DMS 273 treated with DMSO at 0.1 percent for 48 hours (cell line): Measurements from ENCODE around the gene MYOD1.

Experiments used
- DNase-seq: peaks from one replicate; lab custom pipeline; 2025; lab: John Stamatoyannopoulos, UW

MYOD1 gene

GRCh38 chr11:17719028-17719937 lies at the start of gene MYOD1:
Gene MYOD1, plus strand, starts transcription at chr11:17719571. Its CDS starts 212 bp downstream, at chr11:17719783.
- DNase-seq: no peak

- no peak for DNase-seq
Observed at GRCh38 chr11:17672469-17672868, 46.9 kb upstream of the MYOD1 start.

GRCh38 chr11:17673951-17674350 lies 45.4 kb upstream of the MYOD1 start:
- no peak for DNase-seq

- no peak for DNase-seq
Observed at GRCh38 chr11:17682848-17683247, 36.5 kb upstream of the MYOD1 start.

- no peak for DNase-seq
Observed at GRCh38 chr11:17683377-17684161, 35.8 kb upstream of the MYOD1 start.

GRCh38 chr11:17684550-17684949 lies 34.8 kb upstream of the MYOD1 start:
- no peak for DNase-seq

GRCh38 chr11:17686231-17686980 lies 33.0 kb upstream of the MYOD1 start:
- no peak for DNase-seq

GRCh38 chr11:17687946-17688670 lies 31.3 kb upstream of the MYOD1 start:
- DNase-seq: no peak

GRCh38 chr11:17691550-17691949 lies 27.8 kb upstream of the MYOD1 start:
- no peak for DNase-seq

GRCh38 chr11:17691976-17692375 lies 27.4 kb upstream of the MYOD1 start:
- DNase-seq: no peak

GRCh38 chr11:17692931-17693330 lies 26.4 kb upstream of the MYOD1 start:
- DNase-seq: no peak

GRCh38 chr11:17693531-17693930 lies 25.8 kb upstream of the MYOD1 start:
- DNase-seq: no peak

- no peak for DNase-seq
Observed at GRCh38 chr11:17694494-17695110, 24.8 kb upstream of the MYOD1 start.

- no peak for DNase-seq
Observed at GRCh38 chr11:17695454-17696441, 23.6 kb upstream of the MYOD1 start.

- no peak for DNase-seq
Observed at GRCh38 chr11:17696741-17697140, 22.6 kb upstream of the MYOD1 start.

- DNase-seq: no peak
Observed at GRCh38 chr11:17697175-17697949, 22.0 kb upstream of the MYOD1 start.

GRCh38 chr11:17699147-17700114 lies 19.9 kb upstream of the MYOD1 start:
- DNase-seq: no peak

- DNase-seq: no peak
Observed at GRCh38 chr11:17700991-17701390, 18.4 kb upstream of the MYOD1 start.
